HG02973 (cell line): ENCODE measurements around the gene TUBA1A.
"Not testable (repeated sequence)": the region's sequence is repeated elsewhere in the genome, so short reads cannot be mapped to it uniquely, and the experiment has no call there.

Experiments used
- ATAC-seq: cut with Tn5 transposase; IDR thresholded peaks from one replicate; pipeline ENCODE4 v1.9.1; 2021; ENCODE audit warnings: moderate library complexity; ENCODE audit not compliant: unreplicated experiment

TUBA1A gene

DNA sequence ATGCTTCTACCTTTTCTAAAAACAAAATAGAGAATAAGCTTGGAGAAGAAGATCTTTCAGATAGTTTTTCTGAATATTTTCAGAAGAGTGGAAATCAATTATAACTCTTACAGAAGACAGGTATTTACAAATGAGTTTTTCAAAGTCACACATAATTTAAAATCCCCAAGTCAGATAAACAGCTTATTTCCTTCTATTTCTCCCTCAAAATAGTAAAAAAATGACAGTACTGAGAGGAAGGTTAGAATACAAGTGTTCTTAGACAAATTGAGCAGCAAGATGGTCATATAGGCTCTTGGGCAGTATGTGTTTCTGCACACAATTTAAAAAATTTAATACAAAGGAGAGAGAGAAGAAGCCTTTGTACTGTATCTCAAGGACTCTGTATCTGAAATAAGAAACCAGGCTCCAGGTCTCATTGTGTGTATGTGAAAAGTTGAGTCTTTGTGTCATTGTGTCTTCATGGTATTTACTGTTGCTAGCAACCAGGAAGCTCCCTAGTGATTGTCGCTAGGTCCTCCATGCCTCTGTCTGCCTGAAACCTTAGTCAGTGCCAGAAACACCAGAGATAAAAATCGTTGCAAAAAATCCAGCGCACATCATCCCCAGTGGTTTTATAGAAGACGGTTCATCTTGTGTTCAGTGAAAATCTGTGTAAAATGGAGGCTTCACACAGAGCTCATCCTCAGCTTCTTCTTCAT is 12.9 kb upstream of the TUBA1A start:
- ATAC-seq, result no peak

DNA sequence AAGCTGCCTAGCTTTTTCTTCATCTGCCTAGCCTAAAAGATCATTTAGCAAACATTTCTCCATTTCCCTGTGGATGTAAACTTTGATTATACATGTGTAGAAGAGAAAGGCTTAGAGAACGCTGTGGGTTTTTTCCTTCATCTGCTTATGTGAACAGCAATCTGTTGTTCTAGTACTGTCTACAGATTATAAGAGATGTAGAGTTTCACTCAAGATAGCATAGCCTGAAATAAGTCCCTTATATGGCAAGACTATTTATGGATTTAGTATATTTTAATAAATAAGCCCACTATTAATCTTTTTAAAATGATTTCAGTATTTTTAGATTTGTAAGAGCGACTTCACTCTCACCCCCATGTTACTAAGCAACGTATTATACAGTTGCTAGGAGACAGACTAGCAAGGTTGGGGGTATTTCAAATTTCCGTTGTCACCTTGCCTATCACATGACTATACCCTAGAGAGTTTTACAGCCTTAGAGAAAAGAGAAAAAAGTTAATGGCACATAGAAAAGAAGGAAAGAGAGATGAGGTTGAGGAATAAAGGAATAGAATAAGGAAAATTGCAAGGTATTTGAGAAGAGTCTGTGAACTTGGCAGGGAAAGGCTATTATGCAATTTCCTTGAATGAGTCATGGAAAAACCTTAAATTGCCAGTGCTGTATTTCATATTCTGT is 12.2 kb upstream of the TUBA1A start:
- ATAC-seq, result no peak

DNA sequence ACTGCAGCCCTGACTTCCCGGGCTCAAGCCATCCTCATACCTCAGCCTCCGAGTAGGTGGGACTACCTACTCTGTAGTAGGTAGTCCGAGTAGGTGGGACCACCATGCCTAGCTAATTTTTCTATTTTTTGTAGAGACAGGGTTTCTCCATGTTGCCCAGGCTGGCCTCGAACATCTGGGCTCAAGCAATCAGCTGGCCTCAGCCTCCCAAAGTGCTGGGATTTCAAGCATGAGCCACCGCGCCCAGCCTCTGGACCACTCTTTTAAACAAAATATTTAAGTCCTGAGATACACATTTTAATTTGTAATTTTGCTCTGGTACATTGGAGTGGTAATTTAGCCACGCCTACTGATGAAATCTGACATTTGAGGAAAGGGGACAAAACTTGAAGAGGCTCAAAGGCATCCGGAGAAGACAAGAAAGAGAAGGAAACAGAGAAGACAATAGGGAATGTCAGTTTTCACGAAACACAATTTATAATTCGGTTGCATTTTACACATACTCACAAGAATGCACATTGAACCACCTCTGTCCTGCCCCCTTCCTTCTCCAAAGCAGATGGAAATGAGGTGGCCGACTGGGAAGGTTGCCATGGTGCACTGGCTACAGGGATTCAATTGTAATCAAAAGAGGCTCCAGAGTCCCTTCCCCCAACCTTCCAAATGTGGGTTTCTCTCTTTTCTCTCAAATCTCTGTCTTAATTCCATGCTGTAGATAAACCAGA is 9.7 kb upstream of the TUBA1A start:
- ATAC-seq, result no peak

DNA sequence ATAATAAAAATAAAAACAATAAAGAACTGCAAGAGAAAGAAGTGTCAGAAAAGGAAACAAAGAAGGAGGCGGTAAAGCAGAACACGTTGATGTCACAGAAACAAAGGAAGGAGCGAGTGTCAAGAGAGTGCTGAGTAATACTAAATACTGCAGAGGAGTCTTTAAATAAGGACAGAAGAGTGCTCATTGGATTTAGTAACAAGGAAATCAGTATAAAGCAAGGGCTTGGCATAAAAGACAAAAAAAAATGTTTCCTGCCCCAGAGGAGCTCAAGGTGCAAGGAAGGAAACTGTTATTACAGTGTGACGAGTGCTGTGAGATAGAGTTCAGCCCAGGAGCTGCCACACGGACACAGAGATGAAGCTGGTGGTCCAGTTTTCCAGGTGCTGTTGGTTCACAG is 8.4 kb upstream of the TUBA1A start:
- no peak for ATAC-seq

DNA sequence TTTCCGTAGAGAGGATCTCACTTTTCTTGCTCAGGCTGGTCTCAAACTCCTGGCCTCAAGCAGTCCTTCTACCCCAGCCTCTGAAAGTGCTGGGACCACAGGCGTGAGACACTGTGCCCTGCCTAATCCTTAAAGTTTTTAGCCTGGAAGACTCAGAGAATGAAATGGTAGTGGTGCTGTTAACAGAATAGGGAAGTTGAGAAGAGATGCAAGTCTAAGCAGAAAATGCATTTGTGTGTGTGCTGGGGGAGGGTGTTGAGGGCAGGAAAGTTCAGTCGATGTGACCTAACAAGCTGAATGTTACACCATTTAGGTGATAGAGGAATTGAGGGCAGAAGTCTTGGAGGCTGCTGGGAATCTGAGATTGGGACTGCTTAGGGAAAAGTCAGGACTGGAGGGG is 6.9 kb upstream of the TUBA1A start:
- no peak for ATAC-seq

DNA sequence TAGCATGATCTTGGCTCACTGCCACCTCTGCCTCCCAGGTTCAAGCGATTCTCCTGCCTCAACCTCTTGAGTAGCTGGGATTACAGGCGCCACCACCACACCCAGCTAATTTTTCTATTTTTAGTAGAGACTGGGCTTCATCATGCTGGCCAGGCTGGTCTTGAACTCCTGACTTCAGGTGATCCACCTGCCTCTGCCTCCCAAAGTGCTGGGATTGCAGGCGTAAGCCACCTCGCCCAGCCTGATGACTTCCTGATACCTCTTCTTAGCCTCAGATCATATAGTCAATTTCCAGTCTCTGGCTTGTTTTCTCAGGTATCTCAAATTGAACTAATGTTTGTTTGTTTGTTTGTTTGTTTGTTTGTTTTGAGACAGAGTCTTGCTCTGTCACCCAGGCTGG is 4.9 kb upstream of the TUBA1A start:
- not testable (repeated sequence) for ATAC-seq

DNA sequence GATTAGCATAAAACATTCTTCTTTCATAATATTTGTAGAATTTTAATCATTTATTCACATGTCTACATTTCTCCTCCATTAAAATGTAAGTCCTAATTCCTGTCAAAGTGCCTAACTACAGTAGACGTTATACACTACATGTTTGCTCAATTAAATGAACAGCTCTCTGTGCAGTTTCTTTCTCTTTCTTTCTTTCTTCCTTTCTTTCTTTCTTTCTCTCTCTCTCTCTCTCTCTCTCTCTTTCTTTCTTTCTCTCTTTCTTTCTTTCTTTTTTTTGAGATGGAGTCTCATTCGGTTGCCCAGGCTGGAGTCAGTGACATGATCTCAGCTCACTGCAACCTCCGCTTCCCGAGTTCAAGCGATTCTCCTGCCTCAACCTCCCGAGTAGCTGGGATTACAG is 2.6 kb upstream of the TUBA1A start:
- ATAC-seq, result not testable (repeated sequence)

DNA sequence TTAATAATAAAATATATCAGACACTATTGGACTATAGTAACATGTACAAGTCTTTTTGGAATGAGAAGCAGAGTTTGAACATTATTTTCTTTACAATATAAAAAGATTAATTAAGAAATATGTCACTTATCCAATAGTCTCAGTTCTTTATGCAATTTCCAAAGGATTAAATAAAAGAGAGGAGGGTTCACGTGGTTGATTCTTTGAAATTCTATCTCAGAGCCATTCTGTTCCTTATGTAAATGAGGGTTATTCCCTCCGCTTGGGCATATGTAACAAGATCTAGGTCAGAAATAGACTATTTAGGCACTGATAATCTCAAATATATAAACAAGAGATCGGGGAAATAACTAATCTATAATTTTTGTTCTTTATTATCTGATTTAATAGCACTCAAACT is 2.1 kb upstream of the TUBA1A start:
- ATAC-seq, result no peak

DNA sequence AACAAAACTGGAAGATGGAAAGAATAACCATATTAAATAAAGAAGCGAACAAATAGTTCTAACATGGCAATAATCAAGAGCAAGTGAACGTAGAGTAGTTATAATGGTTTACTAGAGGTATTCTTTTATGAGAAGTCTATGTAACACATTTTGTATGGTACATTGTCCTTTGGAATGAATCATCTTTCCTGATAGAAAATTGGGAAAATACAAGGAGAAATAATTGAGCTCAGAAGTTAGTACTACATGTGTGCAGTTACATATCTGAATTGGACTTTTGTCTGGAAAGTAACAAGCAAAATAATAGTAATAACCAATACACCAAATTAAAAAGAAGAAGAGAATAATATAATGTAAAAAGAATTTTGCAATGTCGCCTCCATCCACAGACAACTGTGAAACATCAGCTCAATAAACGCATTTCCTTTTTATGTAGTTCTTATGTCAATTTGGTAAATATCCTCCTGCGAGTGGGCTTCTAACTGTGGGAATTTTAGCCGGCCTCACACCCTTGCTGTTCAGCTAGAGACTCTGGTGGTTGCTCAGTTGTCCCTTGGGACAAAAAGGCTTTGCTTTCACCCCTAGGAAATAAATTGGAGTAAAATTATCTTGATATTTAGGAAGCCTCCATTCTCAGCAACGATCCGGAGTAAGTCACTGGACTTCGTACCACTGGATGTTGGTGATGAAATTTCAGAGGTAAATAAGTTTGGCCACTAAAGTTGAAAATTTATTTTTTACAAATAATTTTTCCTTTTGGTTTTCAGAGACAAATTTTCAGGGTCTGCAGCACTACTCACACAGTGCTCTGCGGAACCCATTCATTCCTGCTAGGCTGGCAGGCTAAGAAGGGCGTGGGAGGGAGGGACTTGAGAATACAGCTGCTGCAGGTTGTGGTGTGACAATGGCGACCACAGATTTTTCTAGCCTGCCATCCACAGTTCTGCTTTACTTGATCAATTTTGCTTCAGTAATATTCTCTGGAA is 1.1 kb upstream of the TUBA1A start:
- ATAC-seq, result no peak

DNA sequence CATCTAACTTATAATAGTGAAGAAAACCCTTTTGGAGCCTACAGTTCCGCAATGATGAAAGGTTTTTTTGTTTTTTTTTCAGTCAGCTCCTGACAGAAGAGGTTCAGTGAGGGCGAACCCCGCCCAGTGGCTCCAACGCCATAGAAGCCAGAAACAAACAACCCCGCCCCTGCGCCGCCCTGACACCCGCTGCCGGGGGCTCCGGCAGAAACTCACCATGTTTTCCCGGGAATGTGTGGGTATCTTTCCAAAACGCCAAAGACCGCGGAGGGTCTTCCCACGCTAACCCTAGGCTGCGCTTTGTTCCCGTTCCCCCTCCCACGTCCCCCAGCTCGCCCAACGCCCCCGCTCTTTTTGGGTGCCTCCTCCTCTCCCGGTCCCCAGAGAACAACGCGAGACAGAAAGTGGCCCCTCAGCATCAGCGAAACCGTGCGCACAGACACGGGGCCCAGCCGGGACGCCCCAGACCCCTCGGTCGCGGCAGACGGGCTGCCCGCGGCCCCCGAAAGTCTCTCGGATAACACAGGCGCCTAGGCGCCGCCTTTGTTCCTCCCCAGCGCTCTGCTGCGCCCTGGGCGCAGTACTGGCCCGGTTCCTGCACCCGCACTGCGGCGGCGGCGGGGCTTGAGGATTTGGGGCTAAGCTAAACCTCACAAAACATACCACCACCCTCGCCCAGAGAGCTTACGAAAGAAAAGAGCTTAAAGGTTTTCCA is 522 bp downstream of the TUBA1A start:
- peak; percentile 33 for ATAC-seq

DNA sequence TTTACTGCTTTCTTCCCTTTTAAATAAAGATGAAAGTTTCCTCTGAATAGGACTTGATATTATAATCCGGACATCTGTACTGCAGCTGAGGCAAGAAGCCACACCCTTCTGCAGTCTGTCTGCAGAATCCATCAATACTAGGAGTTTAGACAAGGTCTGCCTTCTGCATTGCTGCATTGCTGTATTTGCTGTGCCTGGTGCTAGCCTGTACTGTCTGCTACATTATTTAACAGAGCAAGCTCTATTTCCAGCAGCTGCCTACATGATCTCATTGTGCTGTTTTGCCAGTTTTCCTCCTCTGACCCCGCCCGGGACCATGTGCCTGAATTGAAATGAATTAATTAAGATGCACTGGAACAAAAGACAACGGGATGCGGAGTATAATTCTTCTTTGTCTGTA is 1.7 kb downstream of the TUBA1A start:
- no peak for ATAC-seq

DNA sequence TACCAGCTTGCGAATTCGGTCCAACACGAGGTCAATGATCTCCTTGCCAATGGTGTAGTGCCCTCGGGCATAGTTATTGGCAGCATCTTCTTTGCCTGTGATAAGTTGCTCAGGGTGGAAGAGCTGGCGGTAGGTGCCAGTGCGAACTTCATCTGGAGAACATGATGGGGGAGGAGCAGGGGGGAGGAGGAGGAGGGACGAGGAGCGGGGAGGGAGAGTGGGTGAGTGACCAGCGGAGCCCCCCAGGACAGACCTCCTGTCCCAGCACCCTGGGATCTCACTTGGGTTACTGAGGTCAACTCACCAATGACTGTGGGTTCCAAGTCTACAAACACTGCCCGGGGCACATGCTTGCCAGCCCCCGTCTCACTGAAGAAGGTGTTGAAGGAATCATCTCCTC is 2.6 kb downstream of the TUBA1A start:
- not testable (repeated sequence) for ATAC-seq

DNA sequence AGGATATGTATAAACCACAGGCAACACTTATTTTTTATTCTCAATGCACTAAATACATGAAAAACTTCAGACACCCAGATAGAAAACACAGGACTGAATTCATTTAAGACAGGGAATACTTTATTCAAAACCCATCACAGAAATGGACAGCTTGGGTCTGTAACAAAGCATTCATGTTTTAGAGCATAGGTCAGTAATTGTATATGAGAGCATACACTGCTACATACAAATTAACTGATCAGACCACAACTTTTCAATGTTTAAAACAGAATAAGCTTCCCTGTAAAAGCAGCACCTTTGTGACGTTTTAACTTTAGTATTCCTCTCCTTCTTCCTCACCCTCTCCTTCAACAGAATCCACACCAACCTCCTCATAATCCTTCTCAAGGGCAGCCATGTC is 4.2 kb downstream of the TUBA1A start:
- ATAC-seq, result not testable (repeated sequence)

DNA sequence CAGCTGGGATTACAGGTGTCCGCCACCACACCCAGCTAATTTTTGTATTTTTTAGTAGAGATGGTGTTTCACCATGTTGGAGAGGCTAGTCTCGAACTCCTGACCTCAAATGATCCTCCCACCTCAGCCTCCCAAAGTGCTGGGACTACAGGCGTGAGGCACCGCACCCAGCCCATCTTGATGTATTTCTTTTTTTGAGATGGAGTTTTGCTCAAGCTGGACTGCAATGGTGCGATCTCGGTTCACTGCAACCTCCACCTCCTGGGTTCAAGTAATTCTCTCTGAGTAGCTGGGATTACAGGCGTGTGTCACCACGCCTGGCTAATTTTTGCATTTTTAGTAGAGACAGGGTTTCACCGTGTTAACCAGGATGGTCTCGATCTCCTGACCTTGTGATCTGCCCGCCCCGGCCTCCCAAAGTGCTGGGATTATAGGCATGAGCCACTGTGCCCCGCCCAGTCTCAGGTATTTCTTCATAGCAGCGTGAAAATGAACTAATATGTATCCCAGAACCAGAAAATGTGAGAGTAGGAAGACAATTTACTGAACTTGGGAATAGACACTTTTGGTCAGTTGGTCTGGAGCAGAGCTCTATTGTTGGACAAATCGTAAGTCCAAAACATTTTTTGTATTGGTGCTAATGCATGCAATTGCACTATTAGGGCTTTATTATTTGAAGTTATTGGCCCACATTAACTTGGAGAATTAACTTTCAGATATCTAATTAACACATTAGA is 5.5 kb downstream of the TUBA1A start:
- ATAC-seq, result not testable (repeated sequence)

DNA sequence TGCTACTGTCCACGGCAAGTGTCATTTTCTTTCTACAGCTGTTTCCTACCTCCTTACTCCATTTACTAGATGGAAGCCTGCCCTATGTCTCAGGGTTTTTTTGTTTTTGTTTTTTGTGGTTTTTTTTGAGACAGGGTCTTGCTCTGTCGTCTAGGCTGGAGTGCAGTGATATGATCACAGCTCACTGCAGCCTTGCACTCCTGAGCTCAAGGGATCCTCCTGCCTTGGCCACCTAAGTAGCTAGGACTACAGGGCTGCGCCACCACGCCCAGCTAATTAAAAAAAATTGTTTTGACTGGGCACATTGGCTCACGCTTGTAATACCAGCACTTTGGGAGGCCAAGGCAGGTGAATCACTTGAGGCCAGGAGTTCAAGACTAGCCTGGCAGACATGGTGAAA is 14.7 kb downstream of the TUBA1A start:
- no peak for ATAC-seq

DNA sequence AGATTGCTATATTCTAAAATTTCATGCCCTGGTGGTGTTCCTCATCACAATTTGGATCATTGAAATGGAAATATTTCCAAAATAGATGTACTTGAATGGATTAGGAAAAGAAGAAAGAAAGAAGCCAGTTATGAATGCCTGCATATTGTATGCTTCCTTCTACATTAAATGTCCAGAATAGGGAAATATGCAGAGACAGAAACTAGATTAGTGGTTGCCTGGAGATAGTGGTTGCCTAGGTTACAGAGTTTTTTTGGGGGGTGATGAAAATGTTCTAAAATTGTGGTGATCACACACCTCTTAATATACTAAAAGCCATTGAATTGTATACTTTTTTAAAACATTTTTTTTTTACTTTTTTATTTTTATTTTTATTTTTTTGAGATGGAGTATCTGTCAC is 18.0 kb downstream of the TUBA1A start:
- ATAC-seq, result no peak

DNA sequence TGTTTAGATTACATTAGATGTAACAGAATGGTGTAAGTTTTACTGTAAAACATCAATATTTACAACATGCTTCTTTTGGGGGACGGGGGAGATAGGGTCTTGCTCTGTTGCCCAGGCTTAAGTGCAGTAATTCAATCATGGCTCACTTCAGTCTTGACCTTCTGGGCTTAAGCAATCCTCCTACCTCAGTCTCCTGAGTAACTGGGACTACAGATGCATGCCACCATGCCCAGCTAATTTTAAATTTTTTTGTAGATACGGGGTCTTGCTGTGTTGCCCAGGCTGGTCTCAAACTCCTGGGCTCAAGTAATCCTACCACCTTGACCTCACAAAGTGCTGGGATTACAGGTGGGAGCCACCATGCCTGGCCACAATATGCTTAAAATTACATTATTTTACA is 23.8 kb downstream of the TUBA1A start:
- ATAC-seq, result no peak

DNA sequence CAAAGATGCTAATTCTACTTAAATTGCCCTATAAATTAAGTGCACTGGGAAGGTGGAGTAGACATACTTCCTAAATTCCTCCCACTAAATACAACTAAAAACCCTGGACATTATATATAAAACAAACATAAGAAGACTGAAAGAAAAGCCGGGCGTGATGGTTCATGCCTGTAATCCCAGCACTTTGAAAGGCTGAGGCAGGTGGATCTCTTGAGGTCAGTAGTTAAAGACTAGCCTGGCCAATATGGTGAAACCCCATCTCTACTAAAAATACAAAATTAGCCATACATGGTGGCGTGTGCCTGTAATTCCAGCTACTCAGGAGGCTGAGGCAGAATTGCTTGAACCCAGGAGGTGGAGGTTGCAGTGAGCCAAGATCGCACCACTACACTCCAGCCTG is 27.0 kb downstream of the TUBA1A start:
- ATAC-seq, result not testable (repeated sequence)

DNA sequence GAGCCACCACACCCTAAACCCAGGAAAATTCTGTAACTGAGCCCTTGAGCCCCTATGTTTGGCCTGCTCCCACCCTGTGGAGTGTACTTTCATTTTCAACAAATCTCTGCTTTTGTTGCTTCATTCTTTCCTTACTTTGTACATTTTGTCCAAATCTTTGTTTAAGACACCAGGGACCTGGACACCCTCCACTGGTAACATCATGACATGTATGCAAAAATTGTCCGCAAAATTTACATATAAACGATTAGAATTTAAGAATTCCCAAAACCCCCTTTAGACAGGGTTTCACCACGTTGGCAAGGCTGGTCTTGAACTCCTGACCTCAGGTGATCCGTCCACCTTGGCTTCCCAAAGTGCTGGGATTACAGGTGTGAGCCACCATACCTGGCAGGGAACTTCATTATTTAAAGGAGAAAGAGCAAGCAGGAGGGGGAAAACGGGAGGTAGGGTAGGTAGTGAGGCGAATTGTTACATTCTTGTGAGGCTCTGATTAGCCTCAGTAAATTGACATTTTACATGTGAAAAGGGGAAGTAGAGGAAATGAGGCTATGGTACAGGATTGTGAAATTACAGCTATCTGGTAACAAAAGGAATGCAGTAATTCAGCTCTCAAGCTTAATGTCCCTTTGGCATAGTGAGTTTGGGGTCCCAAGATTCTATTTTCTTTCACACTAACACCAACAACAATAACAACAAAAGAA is 27.6 kb downstream of the TUBA1A start:
- no peak for ATAC-seq
